Sigmoid colon (tissue), 4 donors: ENCODE measurements around the gene COL23A1.

Source experiments
- EP300 ChIP-seq, 4 donors: sonication (generic); formaldehyde crosslinking; IDR thresholded peaks; one replicate each; pipeline ENCODE4 v1.6.1; 2017; ENCODE audit warnings: antibody characterized with exemption in 4 of 4
- POLR2A ChIP-seq, 2 donors: fragments of 450-650 bp; IDR thresholded peaks; one replicate each; pipeline ENCODE4 v1.6.1; 2016; ENCODE audit warnings: antibody characterized with exemption in 2 of 2, mild to moderate bottlenecking in 2 of 2, moderate library complexity in 2 of 2
- POLR2AphosphoS5 ChIP-seq, 4 donors: sonication (generic); formaldehyde crosslinking; IDR thresholded peaks; one replicate each; pipeline ENCODE4 v1.6.1; 2017; ENCODE audit warnings: antibody characterized with exemption in 4 of 4
- TF ChIP-seq, protein P1 (sequence below), 4 experiments: fragments of 450-650 bp in 3 of 4; fragments of 200-600 bp in 1 of 4; IDR thresholded peaks; one replicate each; pipeline ENCODE4 v1.5.1; 2016 to 2019; ENCODE audit warnings: antibody characterized with exemption in 4 of 4, mild to moderate bottlenecking in 3 of 4, moderate library complexity in 2 of 4

GRCh38 chr5:178214160-178214803, 375.9 kb downstream of the COL23A1 start:
- TF ChIP-seq, protein P1, sequence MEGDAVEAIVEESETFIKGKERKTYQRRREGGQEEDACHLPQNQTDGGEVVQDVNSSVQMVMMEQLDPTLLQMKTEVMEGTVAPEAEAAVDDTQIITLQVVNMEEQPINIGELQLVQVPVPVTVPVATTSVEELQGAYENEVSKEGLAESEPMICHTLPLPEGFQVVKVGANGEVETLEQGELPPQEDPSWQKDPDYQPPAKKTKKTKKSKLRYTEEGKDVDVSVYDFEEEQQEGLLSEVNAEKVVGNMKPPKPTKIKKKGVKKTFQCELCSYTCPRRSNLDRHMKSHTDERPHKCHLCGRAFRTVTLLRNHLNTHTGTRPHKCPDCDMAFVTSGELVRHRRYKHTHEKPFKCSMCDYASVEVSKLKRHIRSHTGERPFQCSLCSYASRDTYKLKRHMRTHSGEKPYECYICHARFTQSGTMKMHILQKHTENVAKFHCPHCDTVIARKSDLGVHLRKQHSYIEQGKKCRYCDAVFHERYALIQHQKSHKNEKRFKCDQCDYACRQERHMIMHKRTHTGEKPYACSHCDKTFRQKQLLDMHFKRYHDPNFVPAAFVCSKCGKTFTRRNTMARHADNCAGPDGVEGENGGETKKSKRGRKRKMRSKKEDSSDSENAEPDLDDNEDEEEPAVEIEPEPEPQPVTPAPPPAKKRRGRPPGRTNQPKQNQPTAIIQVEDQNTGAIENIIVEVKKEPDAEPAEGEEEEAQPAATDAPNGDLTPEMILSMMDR (IDR thresholded peaks at IDR 0.05), result no peak
- TF ChIP-seq POLR2AphosphoS5 (IDR thresholded peaks at IDR 0.05) (no peak), POLR2A (IDR thresholded peaks at IDR 0.05) (no peak), EP300 (IDR thresholded peaks at IDR 0.05) (no peak)
